Measurements from ENCODE around the gene NOL4L.

DNA sequence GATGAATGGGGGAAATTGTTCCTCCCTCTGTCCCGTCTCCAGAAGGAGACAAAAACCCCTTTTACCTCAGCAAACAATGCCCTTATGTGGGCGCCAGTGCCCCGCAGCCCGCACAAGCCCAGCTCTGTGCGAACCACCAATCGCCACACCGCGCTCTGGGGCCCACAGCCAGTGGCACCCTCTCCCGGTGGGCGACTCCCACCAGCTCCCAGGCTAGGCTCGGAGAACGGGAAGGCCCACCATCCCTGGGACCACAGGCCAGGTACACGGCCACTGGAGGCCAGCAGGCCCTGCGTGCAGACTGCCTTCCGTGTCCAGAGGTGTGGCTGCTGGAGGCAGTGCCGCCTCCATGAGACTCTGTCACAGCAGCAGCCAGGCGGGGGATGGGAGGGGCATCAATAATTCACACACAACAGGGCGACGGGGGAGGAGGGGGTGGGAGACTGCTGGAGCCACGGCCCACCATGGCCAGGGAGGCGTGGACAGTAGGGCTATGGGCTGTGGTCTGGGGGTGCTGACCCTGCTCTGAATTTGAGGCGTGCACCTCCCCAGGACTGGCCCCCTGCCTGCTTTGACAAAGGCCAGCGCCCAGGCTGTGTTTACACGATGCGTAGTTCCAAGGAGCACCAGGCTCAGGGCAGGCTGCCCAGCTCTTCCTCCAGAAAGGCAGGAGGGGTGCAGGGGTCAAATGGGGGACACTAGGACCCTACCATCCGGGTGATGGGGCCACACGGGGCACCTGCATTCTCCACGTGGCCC, 121.3 kb downstream of the NOL4L start:
- TF ChIP-seq POLR2A (IDR thresholded peaks at IDR 0.05; ENCODE audit: extremely low read depth, insufficient read length): no peak
- TF ChIP-seq, protein P1, sequence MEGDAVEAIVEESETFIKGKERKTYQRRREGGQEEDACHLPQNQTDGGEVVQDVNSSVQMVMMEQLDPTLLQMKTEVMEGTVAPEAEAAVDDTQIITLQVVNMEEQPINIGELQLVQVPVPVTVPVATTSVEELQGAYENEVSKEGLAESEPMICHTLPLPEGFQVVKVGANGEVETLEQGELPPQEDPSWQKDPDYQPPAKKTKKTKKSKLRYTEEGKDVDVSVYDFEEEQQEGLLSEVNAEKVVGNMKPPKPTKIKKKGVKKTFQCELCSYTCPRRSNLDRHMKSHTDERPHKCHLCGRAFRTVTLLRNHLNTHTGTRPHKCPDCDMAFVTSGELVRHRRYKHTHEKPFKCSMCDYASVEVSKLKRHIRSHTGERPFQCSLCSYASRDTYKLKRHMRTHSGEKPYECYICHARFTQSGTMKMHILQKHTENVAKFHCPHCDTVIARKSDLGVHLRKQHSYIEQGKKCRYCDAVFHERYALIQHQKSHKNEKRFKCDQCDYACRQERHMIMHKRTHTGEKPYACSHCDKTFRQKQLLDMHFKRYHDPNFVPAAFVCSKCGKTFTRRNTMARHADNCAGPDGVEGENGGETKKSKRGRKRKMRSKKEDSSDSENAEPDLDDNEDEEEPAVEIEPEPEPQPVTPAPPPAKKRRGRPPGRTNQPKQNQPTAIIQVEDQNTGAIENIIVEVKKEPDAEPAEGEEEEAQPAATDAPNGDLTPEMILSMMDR (IDR thresholded peaks at IDR 0.05; ENCODE audit: low read depth, low read length): no peak
- TF ChIP-seq, protein P2, sequence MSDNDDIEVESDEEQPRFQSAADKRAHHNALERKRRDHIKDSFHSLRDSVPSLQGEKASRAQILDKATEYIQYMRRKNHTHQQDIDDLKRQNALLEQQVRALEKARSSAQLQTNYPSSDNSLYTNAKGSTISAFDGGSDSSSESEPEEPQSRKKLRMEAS (IDR thresholded peaks at IDR 0.05; ENCODE audit: low read depth, low read length): no peak
- TF ChIP-seq MYC (IDR thresholded peaks at IDR 0.05; ENCODE audit: low read depth, low read length): no peak

All from NB4 (cell line).